PC-9 (cell line): ENCODE results near the gene FEM1C. TPM values are rescaled to one million over a fixed set of nuclear protein-coding genes. Genes with fewer than 3 reads are reported as not detected.

ENCODE experiments used
- BruUV-seq: library from RNA; stranded (reverse); fragments of 400-500 nt; replicated peaks from 2 replicates; lab custom pipeline; 2021; lab: Mats Ljungman, UMichigan
- CTCF ChIA-PET: fragments of 300-600 bp; sonication (Branson Sonifier 250); formaldehyde crosslinking; loops from one replicate; lab custom pipeline; 2022; ENCODE audit warnings: antibody characterized with exemption; lab: Charles Lee
- POLR2A ChIA-PET: fragments of 300-600 bp; sonication (Branson Sonifier 250); formaldehyde crosslinking; loops from one replicate; lab custom pipeline; 2022; ENCODE audit warnings: antibody characterized with exemption; ENCODE audit not compliant: unreplicated experiment; lab: Charles Lee
- DNase-seq, 2 experiments: peaks; one replicate each; pipeline versions ENCODE4 v3.0.0 to v3.0.0-alpha.2; 2015 to 2022; ENCODE audit warnings: mixed read lengths in 1 of 2
- H2AFZ ChIP-seq: fragments of 200-600 bp; sonication (generic); 2 replicates; pipeline ENCODE4 v1.8.1; 2017; ENCODE audit warnings: antibody characterized with exemption
- H3F3A ChIP-seq: fragments of 200-600 bp; sonication (generic); 2 replicates; pipeline ENCODE4 v1.8.1; 2017; ENCODE audit warnings: antibody characterized with exemption, mild to moderate bottlenecking, low read depth; ENCODE audit not compliant: insufficient read depth
- H3K27ac ChIP-seq: fragments of 200-600 bp; sonication (generic); 2 replicates; pipeline ENCODE4 v1.6.1; 2016; ENCODE audit warnings: mixed run types
- H3K27me3 ChIP-seq: fragments of 200-600 bp; sonication (generic); 2 replicates; pipeline ENCODE4 v1.6.1; 2016; ENCODE audit warnings: low read depth, mixed run types; ENCODE audit not compliant: insufficient read depth
- H3K36me3 ChIP-seq: fragments of 200-600 bp; sonication (generic); 2 replicates; pipeline ENCODE4 v1.6.1; 2016; ENCODE audit warnings: low read depth, mixed run types
- H3K4me1 ChIP-seq: fragments of 200-600 bp; sonication (generic); replicated peaks from 2 replicates; pipeline ENCODE4 v1.6.1; 2016; ENCODE audit warnings: mixed run types; ENCODE audit not compliant: insufficient read depth
- H3K4me2 ChIP-seq: fragments of 200-600 bp; sonication (generic); 2 replicates; pipeline ENCODE4 v1.6.1; 2017; ENCODE audit warnings: mixed run types
- H3K4me3 ChIP-seq: fragments of 200-600 bp; sonication (generic); 2 replicates; pipeline ENCODE4 v1.6.1; 2016; ENCODE audit warnings: mixed run types
- H3K79me2 ChIP-seq: fragments of 200-600 bp; sonication (generic); 2 replicates; pipeline ENCODE4 v1.6.1; 2017; ENCODE audit warnings: low read depth, mixed run types
- H3K9me2 ChIP-seq: fragments of 200-600 bp; sonication (generic); 2 replicates; pipeline ENCODE4 v1.8.1; 2017; ENCODE audit warnings: mild to moderate bottlenecking; ENCODE audit not compliant: insufficient read depth
- H3K9me3 ChIP-seq: fragments of 200-600 bp; sonication (generic); 2 replicates; pipeline ENCODE4 v1.8.1; 2016; ENCODE audit warnings: low read depth; ENCODE audit not compliant: insufficient read depth
- H4K20me1 ChIP-seq: fragments of 200-600 bp; sonication (generic); 2 replicates; pipeline ENCODE4 v1.8.1; 2017; ENCODE audit not compliant: insufficient read depth
- CTCF ChIP-seq: fragments of 200-600 bp; sonication (generic); conservative IDR thresholded peaks from 2 replicates; pipeline ENCODE4 v1.6.1; 2017; ENCODE audit warnings: mixed run types, antibody characterized with exemption, mild to moderate bottlenecking, moderate library complexity
- EZH2 ChIP-seq: fragments of 200-600 bp; sonication (generic); IDR thresholded peaks from 2 replicates; pipeline ENCODE4 v1.8.0; 2017; ENCODE audit warnings: antibody characterized with exemption, low read depth
- intact Hi-C: fragments of 100-400 bp; cut with micrococcal nuclease; formaldehyde crosslinking; loops from one replicate; pipeline ENCODE4 v1.10.0; 2022; ENCODE audit not compliant: unreplicated experiment
- total RNA-seq: library from RNA; stranded (reverse); gene quantifications from 2 replicates; pipeline ENCODE4 v1.2.3, GENCODE V29; 2021

The FEM1C gene
- total RNA-seq, 1 experiment from 2014 or later: 15.9 TPM

- H3K4me1 ChIP-seq: peaks cover 30% of the 10 kb centered on the region
- peaks cover 59% of the 10 kb centered on the region for H3K79me2 ChIP-seq
- H3F3A ChIP-seq: no peaks in the 10 kb centered on the region; the same call in 1 of the 2 replicates
- peaks cover 19% of the 10 kb centered on the region for H3K9me3 ChIP-seq
- H4K20me1 ChIP-seq: peaks cover 26% of the 10 kb centered on the region
- no peaks in the 10 kb centered on the region for H3K27me3 ChIP-seq
- H3K27ac ChIP-seq: peak overlapping the region; percentile 89
- intact Hi-C loops: loop anchor here (1.0 to 5.0 kb wide), 4 partner anchors 42 to 166 kb away; no protein-coding TSS in a partner anchor
- ChIA-PET CTCF (interaction anchor here (0.8 to 1.4 kb wide), 3 partner anchors 45 to 220 kb away, joined by 4 to 16 read pairs (median 13); no protein-coding TSS in a partner anchor), POLR2A (no interaction called here)
- H3K4me2 ChIP-seq: peak overlapping the region; percentile 90
- TF ChIP-seq EZH2 (no peak), CTCF (no peak)
- peak overlapping the region; percentile 88; the same call in 1 of the 2 replicates for H2AFZ ChIP-seq
- peaks cover 49% of the 10 kb centered on the region for H3K36me3 ChIP-seq
- BruUV-seq: TSS peak; percentile 57
- H3K9me2 ChIP-seq: no peaks in the 10 kb centered on the region
- no peak for DNase-seq
- H3K4me3 ChIP-seq: peak overlapping the region; percentile 89
Measured at GRCh38 chr5:115543365-115544042, 1.1 kb downstream of the FEM1C start.

- Histone ChIP-seq H3K9me2 (no peaks in the 10 kb centered on the region), H3K4me3 (peak overlapping the region; percentile 89), H2AFZ (no peak overlapping the region), H3F3A (no peaks in the 10 kb centered on the region; the same call in 1 of the 2 replicates), H3K4me1 (peaks cover 37% of the 10 kb centered on the region), H3K9me3 (peaks cover 22% of the 10 kb centered on the region), H3K79me2 (peaks cover 66% of the 10 kb centered on the region), H3K36me3 (peaks cover 56% of the 10 kb centered on the region), H3K27me3 (no peaks in the 10 kb centered on the region), H4K20me1 (peaks cover 26% of the 10 kb centered on the region), H3K4me2 (peak overlapping the region; percentile 90), H3K27ac (no peak overlapping the region)
- BruUV-seq: no TSS peak
- ChIA-PET POLR2A (no interaction called here), CTCF (interaction anchor here (0.8 to 1.4 kb wide), 2 partner anchors 176 to 220 kb away, joined by 4 to 13 read pairs; no protein-coding TSS in a partner anchor)
- peak in 1 of 2 experiments; percentile 48 for DNase-seq
- intact Hi-C loops: loop anchor here (5.0 kb wide), 1 partner anchor 81 kb away; no protein-coding TSS in a partner anchor
- TF ChIP-seq CTCF (no peak), EZH2 (no peak)
Measured at GRCh38 chr5:115542651-115543364, 1.8 kb downstream of the FEM1C start.

GRCh38 chr5:115542086-115542485 lies 2.5 kb downstream of the FEM1C start:
- Histone ChIP-seq H3K4me1 (peaks cover 45% of the 10 kb centered on the region), H3K4me2 (peak overlapping the region; percentile 90), H3K9me3 (peaks cover 26% of the 10 kb centered on the region), H4K20me1 (peaks cover 26% of the 10 kb centered on the region), H3K79me2 (peaks cover 73% of the 10 kb centered on the region), H3K27ac (no peak overlapping the region), H3K36me3 (peaks cover 63% of the 10 kb centered on the region), H3K27me3 (no peaks in the 10 kb centered on the region), H3K4me3 (peak overlapping the region; percentile 89), H3K9me2 (no peaks in the 10 kb centered on the region), H3F3A (no peaks in the 10 kb centered on the region; the same call in 1 of the 2 replicates), H2AFZ (no peak overlapping the region)
- intact Hi-C loops: loop anchor here (5.0 kb wide), 1 partner anchor 80 kb away; no protein-coding TSS in a partner anchor
- no peak for DNase-seq
- TF ChIP-seq CTCF (no peak), EZH2 (no peak)
- ChIA-PET POLR2A (no interaction called here), CTCF (no interaction called here)
- BruUV-seq: no TSS peak
